Activated naive CD4-positive, alpha-beta T cell treated with anti-CD3 and anti-CD28 coated beads, Interleukin-2, amount 10 ng/mL, durations not matched to agents 7 days and 5 days (primary cell): ENCODE measurements around the gene CCDC93.
"Not testable (repeated sequence)": the region's sequence is repeated elsewhere in the genome, so short reads cannot be mapped to it uniquely, and the experiment has no call there.

ENCODE experiments used
- CTCF ChIA-PET: fragments of 350-600 bp; sonication (Branson Sonifier 250); formaldehyde crosslinking; loops from one replicate; lab custom pipeline; 2021; ENCODE audit warnings: antibody characterized with exemption; lab: Charles Lee
- DNase-seq: peaks from one replicate; pipeline ENCODE4 v3.0.0-alpha.2; 2020
- H3K27ac Mint-ChIP-seq: one replicate; pipeline ENCODE4 v1.8.0; 2021; ENCODE audit warnings: mild to moderate bottlenecking, moderate library complexity, mixed read lengths
- H3K27me3 Mint-ChIP-seq: one replicate; pipeline ENCODE4 v1.8.0; 2021; ENCODE audit warnings: mild to moderate bottlenecking, mixed read lengths
- H3K36me3 Mint-ChIP-seq: one replicate; pipeline ENCODE4 v1.8.0; 2021; ENCODE audit warnings: mixed read lengths
- H3K4me1 Mint-ChIP-seq: one replicate; pipeline ENCODE4 v1.8.0; 2021; ENCODE audit warnings: mixed read lengths
- H3K4me3 Mint-ChIP-seq: one replicate; pipeline ENCODE4 v1.8.0; 2021; ENCODE audit warnings: mild to moderate bottlenecking, moderate library complexity, mixed read lengths
- H3K9me3 Mint-ChIP-seq: one replicate; pipeline ENCODE4 v1.8.0; 2021; ENCODE audit warnings: mixed read lengths

The CCDC93 gene

DNA sequence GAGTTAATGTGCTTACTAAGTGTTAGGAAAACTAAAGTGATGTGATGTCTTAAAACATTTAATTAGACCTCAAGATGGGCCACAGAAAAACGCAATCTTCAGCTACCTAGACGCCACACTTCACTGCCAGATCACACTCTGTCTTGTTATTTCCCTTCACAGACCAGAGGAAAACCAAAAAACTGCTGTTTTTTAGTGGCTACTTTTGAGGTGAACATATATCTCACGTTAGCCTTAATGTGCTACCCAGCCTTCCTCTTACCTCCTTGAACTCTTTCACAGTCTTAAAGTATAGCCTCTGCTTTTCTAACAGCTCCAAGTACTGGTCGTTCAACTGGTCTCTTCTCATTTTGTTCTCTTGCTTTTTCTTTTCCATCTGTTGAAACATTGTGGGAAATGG lies 83.1 kb downstream of the CCDC93 start:
- Mint-ChIP-seq H3K9me3 (peaks cover 5% of the 10 kb centered on the region), H3K36me3 (peaks cover 79% of the 10 kb centered on the region), H3K27me3 (no peaks in the 10 kb centered on the region), H3K4me1 (no peaks in the 10 kb centered on the region), H3K4me3 (no peak overlapping the region), H3K27ac (no peak overlapping the region)
- CTCF ChIA-PET: no interaction called here
- no peak for DNase-seq

DNA sequence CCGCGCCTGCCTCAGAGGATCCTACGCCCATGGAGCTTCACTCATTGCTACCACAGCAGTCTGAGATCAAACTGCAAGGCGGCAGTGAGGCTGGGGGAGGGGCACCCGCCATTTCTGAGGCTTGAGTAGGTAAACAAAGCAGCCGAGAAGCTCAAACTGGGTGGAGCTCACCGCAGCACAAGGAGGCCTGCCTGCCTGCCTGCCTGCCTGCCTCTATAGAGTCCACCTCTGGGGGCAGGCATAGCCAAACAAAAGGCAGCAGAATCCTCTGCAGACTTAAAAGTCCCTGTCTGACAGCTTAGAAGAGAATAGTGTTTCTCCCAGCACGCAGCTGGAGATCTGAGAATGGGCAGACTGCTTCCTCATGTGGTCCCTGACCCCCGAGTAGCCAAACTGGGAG lies 90.4 kb downstream of the CCDC93 start:
- not testable (repeated sequence) for H3K27ac Mint-ChIP-seq

DNA sequence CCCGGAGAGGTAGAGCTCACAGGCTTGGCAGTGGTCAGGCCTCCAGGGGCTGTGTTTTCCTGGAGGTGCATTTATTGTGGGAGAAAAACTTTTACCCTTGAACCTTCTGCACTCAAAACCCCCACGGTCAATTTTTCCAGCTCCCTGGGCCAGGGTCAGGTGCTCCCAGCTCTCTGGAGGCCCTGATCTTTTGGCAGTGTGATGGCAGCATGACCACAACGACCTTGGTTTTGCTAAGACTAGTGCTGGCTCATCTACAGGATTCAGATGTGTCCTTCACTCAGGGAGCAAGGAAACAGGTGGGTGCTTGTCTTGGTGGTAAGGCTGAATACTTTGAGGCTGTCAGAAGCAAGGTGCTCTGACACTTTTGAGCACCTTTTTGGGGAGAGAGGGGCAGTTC lies 92.3 kb downstream of the CCDC93 start:
- Mint-ChIP-seq H3K4me3 (no peak overlapping the region), H3K27me3 (no peaks in the 10 kb centered on the region), H3K36me3 (peaks cover 78% of the 10 kb centered on the region), H3K4me1 (no peaks in the 10 kb centered on the region), H3K9me3 (peaks cover 2% of the 10 kb centered on the region), H3K27ac (no peak overlapping the region)
- CTCF ChIA-PET: no interaction called here
- no peak for DNase-seq

More for the DNA sequence above, 90.4 kb downstream of the CCDC93 start:
- H3K36me3 Mint-ChIP-seq: peaks cover 76% of the 10 kb centered on the region
- H3K4me1 Mint-ChIP-seq, H3K27me3 Mint-ChIP-seq, H3K4me3 Mint-ChIP-seq, H3K9me3 Mint-ChIP-seq, DNase-seq, CTCF ChIA-PET: not testable (repeated sequence)

DNA sequence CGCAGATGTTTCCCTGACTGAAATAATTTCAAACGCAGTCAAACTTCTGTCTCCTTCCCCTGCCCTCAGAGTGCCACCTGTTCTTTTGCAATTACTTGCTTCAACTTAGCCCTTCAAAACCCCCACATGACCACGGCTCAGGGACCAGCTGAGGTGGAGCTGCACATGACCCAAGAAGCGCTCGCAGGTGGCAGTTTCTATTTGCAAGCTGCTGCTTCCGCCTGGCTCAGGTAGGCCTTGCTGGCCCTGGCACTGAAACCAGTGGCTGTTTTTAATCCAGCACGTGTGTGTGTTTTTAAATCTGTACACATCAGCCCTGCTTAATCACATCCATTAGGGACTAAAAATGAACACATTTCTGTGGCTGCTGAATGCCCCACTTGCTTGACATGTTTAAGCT lies 95.3 kb downstream of the CCDC93 start:
- CTCF ChIA-PET: no interaction called here
- no peaks in the 10 kb centered on the region for H3K27me3 Mint-ChIP-seq
- H3K4me1 Mint-ChIP-seq: no peaks in the 10 kb centered on the region
- H3K9me3 Mint-ChIP-seq: peaks cover 2% of the 10 kb centered on the region
- H3K36me3 Mint-ChIP-seq: peaks cover 75% of the 10 kb centered on the region
- H3K4me3 Mint-ChIP-seq: no peak overlapping the region
- no peak for DNase-seq
- H3K27ac Mint-ChIP-seq: no peak overlapping the region

DNA sequence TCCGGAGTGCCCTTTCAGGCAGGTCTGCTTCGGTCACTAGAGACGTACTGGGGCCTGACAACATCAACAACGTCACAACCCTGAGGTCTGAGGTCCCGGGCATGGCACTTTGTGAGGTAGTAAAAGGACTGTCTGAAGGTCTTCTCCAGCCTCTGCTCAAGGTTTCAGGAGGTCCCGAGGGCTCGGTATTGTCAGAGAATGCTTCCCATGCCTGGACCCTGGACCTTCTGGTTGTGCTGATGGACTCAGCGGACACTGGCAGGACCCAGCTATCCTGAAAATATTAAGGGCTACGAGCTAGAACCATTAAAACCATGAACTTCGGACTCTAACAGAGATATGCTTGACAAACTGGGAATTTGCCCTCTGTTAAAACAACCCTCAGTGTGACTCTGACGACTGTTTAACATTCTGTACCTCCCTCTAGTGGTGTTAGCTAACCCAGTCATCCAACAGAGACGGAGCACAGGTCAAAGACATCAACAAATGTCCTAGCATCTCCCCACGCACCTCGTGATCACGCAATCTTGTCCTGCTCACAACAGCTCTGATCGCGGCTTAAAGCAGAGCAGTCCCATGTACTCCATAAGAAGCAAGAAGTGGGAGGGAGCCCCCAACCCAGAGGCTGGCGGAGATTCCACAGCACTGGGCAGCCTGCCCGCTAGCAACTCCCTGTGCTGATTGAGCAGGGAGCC lies 96.5 kb downstream of the CCDC93 start:
- DNase-seq: no peak
- Mint-ChIP-seq H3K9me3 (peaks cover 2% of the 10 kb centered on the region), H3K4me1 (no peaks in the 10 kb centered on the region), H3K36me3 (peaks cover 68% of the 10 kb centered on the region), H3K27me3 (no peaks in the 10 kb centered on the region), H3K27ac (no peak overlapping the region), H3K4me3 (no peak overlapping the region)
- CTCF ChIA-PET: no interaction called here

DNA sequence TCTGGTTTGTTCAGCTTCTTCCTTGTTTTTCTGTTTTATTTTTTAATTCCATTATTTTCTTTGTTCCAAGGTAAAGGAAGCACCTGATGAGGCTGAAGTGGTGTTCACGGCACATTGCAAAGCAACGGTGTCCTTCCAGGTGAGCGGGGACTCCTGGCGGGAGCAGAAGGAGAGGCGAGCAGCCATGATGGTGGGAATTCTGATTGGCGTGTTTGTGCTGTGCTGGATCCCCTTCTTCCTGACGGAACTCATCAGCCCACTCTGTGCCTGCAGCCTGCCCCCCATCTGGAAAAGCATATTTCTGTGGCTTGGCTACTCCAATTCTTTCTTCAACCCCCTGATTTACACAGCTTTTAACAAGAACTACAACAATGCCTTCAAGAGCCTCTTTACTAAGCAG lies 110.9 kb downstream of the CCDC93 start:
- no peak for DNase-seq
- CTCF ChIA-PET: no interaction called here
- Mint-ChIP-seq H3K27ac (no peak overlapping the region), H3K9me3 (peaks cover 6% of the 10 kb centered on the region), H3K36me3 (no peaks in the 10 kb centered on the region), H3K27me3 (no peaks in the 10 kb centered on the region), H3K4me1 (no peaks in the 10 kb centered on the region), H3K4me3 (no peak overlapping the region)

DNA sequence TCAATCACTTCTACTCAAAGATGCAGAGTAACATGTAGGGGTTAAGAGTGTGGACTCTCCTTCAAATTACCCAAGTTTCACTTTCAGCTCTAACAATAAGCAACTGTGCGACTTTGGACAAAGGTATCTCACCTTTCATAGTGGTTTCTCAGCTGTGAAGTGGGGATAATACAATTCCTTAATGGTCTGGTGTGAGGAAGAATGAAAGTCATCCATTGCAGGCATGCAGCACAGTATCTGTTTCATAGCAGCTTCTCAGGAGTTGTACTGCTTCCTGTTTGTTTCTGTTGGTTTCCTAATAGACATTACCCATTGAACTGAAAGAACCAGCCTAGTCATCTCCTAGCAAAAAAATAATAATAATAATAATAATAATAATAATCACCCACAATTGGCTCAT lies 125.0 kb downstream of the CCDC93 start:
- no peaks in the 10 kb centered on the region for H3K36me3 Mint-ChIP-seq
- H3K9me3 Mint-ChIP-seq: peaks cover 2% of the 10 kb centered on the region
- no peak for DNase-seq
- H3K4me3 Mint-ChIP-seq: no peak overlapping the region
- peaks cover 6% of the 10 kb centered on the region for H3K27me3 Mint-ChIP-seq
- H3K27ac Mint-ChIP-seq: no peak overlapping the region
- CTCF ChIA-PET: no interaction called here
- no peaks in the 10 kb centered on the region for H3K4me1 Mint-ChIP-seq

DNA sequence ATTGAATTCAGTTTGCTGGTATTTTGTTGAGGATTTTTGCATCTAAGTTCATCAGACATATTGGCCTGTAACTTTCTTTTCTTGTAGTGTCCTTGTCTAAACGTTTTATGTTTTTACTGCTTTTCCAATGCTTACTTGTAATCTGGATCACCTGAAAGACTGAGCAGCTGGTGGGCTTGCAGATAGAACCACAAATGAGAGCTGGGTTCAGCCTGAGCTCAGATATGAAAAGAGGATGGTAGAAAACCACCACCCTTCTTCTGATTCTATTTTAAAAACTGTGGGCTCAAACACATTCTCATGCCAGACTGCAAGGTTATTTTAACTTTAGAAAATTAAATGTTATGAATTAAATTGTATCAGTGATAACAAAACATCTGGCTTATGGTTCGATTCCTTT lies 128.6 kb downstream of the CCDC93 start:
- CTCF ChIA-PET: no interaction called here
- DNase-seq: no peak
- no peak overlapping the region for H3K4me3 Mint-ChIP-seq
- peaks cover 4% of the 10 kb centered on the region for H3K9me3 Mint-ChIP-seq
- no peaks in the 10 kb centered on the region for H3K4me1 Mint-ChIP-seq
- H3K27ac Mint-ChIP-seq: no peak overlapping the region
- H3K36me3 Mint-ChIP-seq: no peaks in the 10 kb centered on the region
- peaks cover 6% of the 10 kb centered on the region for H3K27me3 Mint-ChIP-seq

DNA sequence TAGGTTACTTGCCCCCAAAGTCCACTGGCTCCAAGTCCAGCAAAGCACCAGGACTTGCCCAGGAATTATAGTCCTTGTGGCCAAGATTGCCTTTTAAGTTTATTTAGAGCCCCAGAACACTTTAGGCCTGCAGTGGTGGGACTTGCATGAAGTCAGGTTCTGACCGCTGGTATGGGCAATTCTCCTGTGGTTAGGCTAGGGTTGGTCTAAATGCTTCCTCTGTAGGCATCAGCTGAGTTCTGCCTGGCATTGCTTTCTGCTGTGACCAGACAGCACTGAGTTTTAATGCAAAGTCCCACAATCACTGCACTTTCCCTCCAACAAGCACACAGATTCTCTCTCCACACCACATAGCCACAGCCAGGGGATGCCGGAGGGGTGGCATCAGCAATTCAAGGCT lies 134.9 kb downstream of the CCDC93 start:
- Mint-ChIP-seq H3K36me3 (no peaks in the 10 kb centered on the region), H3K27ac (no peak overlapping the region), H3K9me3 (peaks cover 3% of the 10 kb centered on the region), H3K4me1 (no peaks in the 10 kb centered on the region), H3K4me3 (no peak overlapping the region), H3K27me3 (peaks cover 3% of the 10 kb centered on the region)
- CTCF ChIA-PET: no interaction called here
- DNase-seq: no peak

DNA sequence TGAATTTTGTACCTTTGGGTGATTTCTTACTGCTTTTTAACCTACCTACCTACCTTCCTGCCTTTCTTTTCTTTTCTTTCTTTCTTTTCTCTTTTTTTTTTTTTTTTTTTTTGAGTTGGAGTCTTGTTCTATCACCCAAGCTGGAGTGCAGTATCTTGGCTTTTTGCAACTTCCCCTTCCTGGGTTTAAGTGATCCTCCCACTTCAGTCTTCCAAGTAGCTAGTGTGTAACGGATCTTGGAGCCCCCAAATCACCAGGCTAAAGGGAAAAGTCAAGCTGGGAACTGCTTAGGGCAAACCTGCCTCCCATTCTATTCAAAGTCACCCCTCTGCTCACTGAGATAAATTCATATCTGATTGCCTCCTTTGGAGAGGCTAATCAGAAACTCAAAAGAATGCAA lies 138.1 kb downstream of the CCDC93 start:
- Mint-ChIP-seq H3K4me3 (no peak overlapping the region), H3K27me3 (peaks cover 3% of the 10 kb centered on the region), H3K9me3 (no peaks in the 10 kb centered on the region), H3K36me3 (no peaks in the 10 kb centered on the region), H3K27ac (no peak overlapping the region), H3K4me1 (no peaks in the 10 kb centered on the region)
- CTCF ChIA-PET: no interaction called here
- no peak for DNase-seq
